ENCODE results near the gene CDH10. TPM values are rescaled to one million over a fixed set of nuclear protein-coding genes. Genes with fewer than 3 reads are reported as not detected.

Gene CDH10
- total and polyA plus RNA-seq, 2 of the 4 experiments (the other 2 are of a cell fraction) = 0.18 to 0.21 TPM

GRCh38 chr5:24606971-24607370, 37.8 kb downstream of the CDH10 start:
- intact Hi-C loops (cut with micrococcal nuclease) = no loop called here
- dilution Hi-C loops (cut with HindIII; ENCODE audit: low sequenced_read_pairs, unreplicated experiment) = no loop called here

More at GRCh38 chr5:24606971-24607370, 37.8 kb downstream of the CDH10 start:
- in situ Hi-C loops (cut with MboI; ENCODE audit: low sequenced_read_pairs) = no loop called here
- no peak overlapping the region for H4K5ac ChIP-seq (ENCODE audit: low read depth, low read length)
- H2AK9ac ChIP-seq (replicated peaks; ENCODE audit: low read depth, low read length, poor library complexity) = no peak overlapping the region
- no TSS peak for BruUV-seq (replicated peaks)
- DNase-seq (no peak), ATAC-seq (ENCODE audit: low read depth) (no peak)
- H2BK5ac ChIP-seq (ENCODE audit: low read depth, low read length, poor library complexity, severe bottlenecking) = no peak overlapping the region
- no peak overlapping the region for H3K23ac ChIP-seq (ENCODE audit: low read depth, low read length)
- no peaks in the 10 kb centered on the region for H4K20me1 ChIP-seq (ENCODE audit: insufficient read depth, low read length)
- no peak overlapping the region for H3K4ac ChIP-seq (ENCODE audit: low read depth, low read length)
- no peak overlapping the region for H2BK20ac ChIP-seq (ENCODE audit: low read depth, low read length)
- no peak overlapping the region for H3K9ac ChIP-seq (ENCODE audit: low read depth, low read length)
- no peak overlapping the region for H2AFZ ChIP-seq (replicated peaks; ENCODE audit: low read length, poor library complexity)
- no peak overlapping the region for H2BK120ac ChIP-seq (ENCODE audit: low read depth, low read length)
- no peak overlapping the region for H3K14ac ChIP-seq (replicated peaks; ENCODE audit: low read depth, low read length)
- H3K4me1 ChIP-seq (ENCODE audit: control insufficient read depth, insufficient read depth, low read length) = no peaks in the 10 kb centered on the region
- H3K18ac ChIP-seq (ENCODE audit: low read depth, low read length) = no peak overlapping the region
- CTCF ChIA-PET = no interaction called here
- H3K9me3 ChIP-seq (ENCODE audit: control insufficient read depth, insufficient read depth, low read length) = peaks cover 10% of the 10 kb centered on the region
- TF ChIP-seq MAZ (IDR thresholded peaks at IDR 0.05; ENCODE audit: borderline replicate concordance, low read depth, low read length) (no peak), USF2 (IDR thresholded peaks at IDR 0.05; ENCODE audit: low read depth, low read length) (no peak), MAFK (IDR thresholded peaks at IDR 0.05; ENCODE audit: low read depth, low read length) (no peak), NFE2L2 (IDR thresholded peaks at IDR 0.05; ENCODE audit: low read depth, low read length) (no peak), RAD21 (IDR thresholded peaks at IDR 0.05; ENCODE audit: low read length) (no peak), CEBPB (IDR thresholded peaks at IDR 0.05; ENCODE audit: low read depth, low read length) (no peak), ELK1 (IDR thresholded peaks at IDR 0.05; ENCODE audit: borderline replicate concordance, low read depth, low read length) (no peak), FOS (IDR thresholded peaks at IDR 0.05; ENCODE audit: low read depth, low read length) (no peak), SMC3 (IDR thresholded peaks at IDR 0.05; ENCODE audit: low read depth, low read length) (no peak), RFX5 (IDR thresholded peaks at IDR 0.05; ENCODE audit: low read depth, low read length) (no peak), RCOR1 (IDR thresholded peaks at IDR 0.05; ENCODE audit: insufficient replicate concordance, low read length) (no peak), POLR2A (IDR thresholded peaks at IDR 0.05; ENCODE audit: low read depth, low read length) (no peak), BHLHE40 (IDR thresholded peaks at IDR 0.05; ENCODE audit: low read depth, low read length) (no peak), CHD1 (IDR thresholded peaks at IDR 0.05; ENCODE audit: low read depth, low read length) (no peak), MXI1 (IDR thresholded peaks at IDR 0.05; ENCODE audit: borderline replicate concordance, low read depth, low read length) (no peak)
- TF ChIP-seq, protein P1, sequence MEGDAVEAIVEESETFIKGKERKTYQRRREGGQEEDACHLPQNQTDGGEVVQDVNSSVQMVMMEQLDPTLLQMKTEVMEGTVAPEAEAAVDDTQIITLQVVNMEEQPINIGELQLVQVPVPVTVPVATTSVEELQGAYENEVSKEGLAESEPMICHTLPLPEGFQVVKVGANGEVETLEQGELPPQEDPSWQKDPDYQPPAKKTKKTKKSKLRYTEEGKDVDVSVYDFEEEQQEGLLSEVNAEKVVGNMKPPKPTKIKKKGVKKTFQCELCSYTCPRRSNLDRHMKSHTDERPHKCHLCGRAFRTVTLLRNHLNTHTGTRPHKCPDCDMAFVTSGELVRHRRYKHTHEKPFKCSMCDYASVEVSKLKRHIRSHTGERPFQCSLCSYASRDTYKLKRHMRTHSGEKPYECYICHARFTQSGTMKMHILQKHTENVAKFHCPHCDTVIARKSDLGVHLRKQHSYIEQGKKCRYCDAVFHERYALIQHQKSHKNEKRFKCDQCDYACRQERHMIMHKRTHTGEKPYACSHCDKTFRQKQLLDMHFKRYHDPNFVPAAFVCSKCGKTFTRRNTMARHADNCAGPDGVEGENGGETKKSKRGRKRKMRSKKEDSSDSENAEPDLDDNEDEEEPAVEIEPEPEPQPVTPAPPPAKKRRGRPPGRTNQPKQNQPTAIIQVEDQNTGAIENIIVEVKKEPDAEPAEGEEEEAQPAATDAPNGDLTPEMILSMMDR (conservative IDR thresholded peaks at IDR 0.05; ENCODE audit: low read depth, low read length) = no peak
- no peak overlapping the region for H3K4me2 ChIP-seq (ENCODE audit: low read depth, low read length)
- POLR2A ChIA-PET (ENCODE audit: unreplicated experiment) = no interaction called here
- H3K56ac ChIP-seq (ENCODE audit: extremely low read depth, insufficient read depth, low read length) = no peak overlapping the region
- no peaks in the 10 kb centered on the region for H3K9me1 ChIP-seq (ENCODE audit: insufficient read depth, low read length)
- no peaks in the 10 kb centered on the region for H3K27me3 ChIP-seq (ENCODE audit: control insufficient read depth, insufficient read depth, low read length)
- H3K36me3 ChIP-seq (ENCODE audit: control insufficient read depth, insufficient read depth, low read length) = no peaks in the 10 kb centered on the region
- no peak overlapping the region for H3K27ac ChIP-seq (ENCODE audit: insufficient read depth, low read length)
- no peak overlapping the region for H3K4me3 ChIP-seq (ENCODE audit: insufficient read depth, low read depth, low read length)
- H3K79me1 ChIP-seq (ENCODE audit: low read depth in 1 of 2, low read length in 2 of 2) = no peaks in the 10 kb centered on the region
- H4K91ac ChIP-seq (ENCODE audit: insufficient read depth, low read depth, low read length) = no peak overlapping the region
- H2AK5ac ChIP-seq (ENCODE audit: low read depth, low read length) = no peak overlapping the region
- no peak overlapping the region for H4K8ac ChIP-seq (ENCODE audit: low read depth in 2 of 2, low read length in 2 of 2)
- 6% methylated on average over 3 of the region's 3 CpGs; no CpG with 5 or more reads in 1 of the 2 experiments for WGBS, 2 experiments (ENCODE audit: extremely low coverage in 2 of 2, insufficient read length in 1 of 2)
- no peak overlapping the region for H2BK15ac ChIP-seq (ENCODE audit: low read depth, low read length)

Measured in IMR-90 (cell line).